Bronchial epithelial cell (primary cell): Measurements from ENCODE around the gene SH3PXD2B. TPM values are rescaled to one million over a fixed set of nuclear protein-coding genes. Genes with fewer than 3 reads are reported as not detected.
"Not testable (repeated sequence)": the region's sequence is repeated elsewhere in the genome, so short reads cannot be mapped to it uniquely, and the experiment has no call there.

Source experiments
- DNase-seq: peaks from one replicate; pipeline ENCODE4 v3.0.0-alpha.2; 2010; ENCODE audit warnings: low read depth
- FAIRE-seq: peaks from 2 replicates; lab custom pipeline; 2011; peaks lifted over from hg19 to GRCh38; lab: Jason Lieb, UNC
- H3K27me3 ChIP-seq: 2 replicates; pipeline ENCODE4 v1.5.1; 2011; ENCODE audit warnings: low read length; ENCODE audit not compliant: control insufficient read depth, insufficient read depth
- H3K36me3 ChIP-seq: 2 replicates; pipeline ENCODE4 v1.5.1; 2011; ENCODE audit warnings: low read length; ENCODE audit not compliant: control insufficient read depth, insufficient read depth
- H3K4me3 ChIP-seq: 2 replicates; pipeline ENCODE4 v1.5.1; 2011; ENCODE audit warnings: mild to moderate bottlenecking, low read depth, low read length, control low read depth
- total RNA-seq: library from RNA; depleted of rRNA; stranded (reverse); fragments of >200 nt; gene quantifications from 2 replicates; pipeline ENCODE4 v1.2.1, GENCODE V29; 2014
- TF ChIP-seq, protein P1 (sequence below): IDR thresholded peaks from 2 replicates; pipeline ENCODE4 v1.5.1; 2011; ENCODE audit warnings: mild to moderate bottlenecking, moderate library complexity, low read length, control low read depth, inconsistent platforms; ENCODE audit not compliant: insufficient read depth, severe bottlenecking

Gene SH3PXD2B
- total RNA-seq, 1 donor from 2014 or later, result 10.0 TPM

DNA sequence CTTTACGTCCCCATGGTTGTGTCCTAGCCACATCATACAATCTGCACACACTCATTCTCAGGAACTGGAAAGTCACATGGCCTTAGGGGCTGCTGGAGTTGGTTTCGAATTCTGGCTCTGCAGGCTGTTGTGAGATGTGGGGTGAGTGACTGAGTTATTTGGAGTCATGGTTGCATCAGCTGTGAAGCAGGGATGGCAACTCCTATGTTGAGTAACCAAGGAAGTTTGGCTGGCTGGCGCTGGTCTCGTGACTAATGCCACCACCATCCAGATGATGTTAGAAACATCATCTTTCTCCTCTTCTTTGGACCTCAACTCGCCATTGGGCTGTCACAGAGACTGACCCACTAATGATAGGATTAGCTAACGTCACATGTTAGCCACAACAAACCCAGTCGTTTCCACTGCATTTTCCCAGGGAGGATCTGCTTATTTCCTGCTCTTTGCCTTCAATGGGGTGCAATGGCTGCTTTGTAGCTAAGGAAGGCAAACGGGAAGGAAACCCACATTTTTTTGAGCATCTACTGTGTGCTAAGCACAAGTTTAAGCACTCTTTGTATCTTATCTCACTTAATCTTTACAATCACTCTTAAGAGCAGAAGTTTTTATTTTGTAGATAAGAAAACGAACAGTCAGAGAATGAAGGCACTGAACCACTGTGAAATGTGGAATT, 92.6 kb downstream of the SH3PXD2B start:
- H3K27me3 ChIP-seq, result no peaks in the 10 kb centered on the region
- H3K4me3 ChIP-seq, result no peak overlapping the region
- peaks cover 10% of the 10 kb centered on the region for H3K36me3 ChIP-seq
- peak; percentile 96 for DNase-seq
- TF ChIP-seq, protein P1, sequence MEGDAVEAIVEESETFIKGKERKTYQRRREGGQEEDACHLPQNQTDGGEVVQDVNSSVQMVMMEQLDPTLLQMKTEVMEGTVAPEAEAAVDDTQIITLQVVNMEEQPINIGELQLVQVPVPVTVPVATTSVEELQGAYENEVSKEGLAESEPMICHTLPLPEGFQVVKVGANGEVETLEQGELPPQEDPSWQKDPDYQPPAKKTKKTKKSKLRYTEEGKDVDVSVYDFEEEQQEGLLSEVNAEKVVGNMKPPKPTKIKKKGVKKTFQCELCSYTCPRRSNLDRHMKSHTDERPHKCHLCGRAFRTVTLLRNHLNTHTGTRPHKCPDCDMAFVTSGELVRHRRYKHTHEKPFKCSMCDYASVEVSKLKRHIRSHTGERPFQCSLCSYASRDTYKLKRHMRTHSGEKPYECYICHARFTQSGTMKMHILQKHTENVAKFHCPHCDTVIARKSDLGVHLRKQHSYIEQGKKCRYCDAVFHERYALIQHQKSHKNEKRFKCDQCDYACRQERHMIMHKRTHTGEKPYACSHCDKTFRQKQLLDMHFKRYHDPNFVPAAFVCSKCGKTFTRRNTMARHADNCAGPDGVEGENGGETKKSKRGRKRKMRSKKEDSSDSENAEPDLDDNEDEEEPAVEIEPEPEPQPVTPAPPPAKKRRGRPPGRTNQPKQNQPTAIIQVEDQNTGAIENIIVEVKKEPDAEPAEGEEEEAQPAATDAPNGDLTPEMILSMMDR, result no peak
- FAIRE-seq, result peak; percentile 100

DNA sequence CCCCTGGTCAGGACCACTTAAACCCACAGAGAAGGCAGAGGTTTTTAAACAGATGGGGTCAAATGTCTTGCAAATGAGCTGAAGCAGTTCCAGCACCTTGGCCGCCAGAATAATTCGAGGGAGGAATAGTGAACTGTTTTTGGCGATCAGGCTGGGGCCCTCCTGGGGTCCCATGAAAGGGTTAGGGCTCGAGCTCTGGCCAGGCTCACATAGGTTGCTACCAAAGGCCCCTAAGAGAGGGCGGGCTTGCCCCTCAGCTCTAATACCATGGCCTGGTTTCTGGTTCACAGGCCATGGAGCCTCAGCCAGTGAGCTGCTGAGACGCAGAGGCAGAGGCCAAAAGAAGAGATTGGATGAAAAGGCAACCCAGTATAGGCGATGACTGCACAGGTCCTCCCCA, 96.0 kb downstream of the SH3PXD2B start:
- Histone ChIP-seq H3K27me3 (no peaks in the 10 kb centered on the region), H3K4me3 (no peak overlapping the region), H3K36me3 (peaks cover 31% of the 10 kb centered on the region)
- DNase-seq, result no peak
- FAIRE-seq, result no peak
- TF ChIP-seq, protein P1, result no peak

DNA sequence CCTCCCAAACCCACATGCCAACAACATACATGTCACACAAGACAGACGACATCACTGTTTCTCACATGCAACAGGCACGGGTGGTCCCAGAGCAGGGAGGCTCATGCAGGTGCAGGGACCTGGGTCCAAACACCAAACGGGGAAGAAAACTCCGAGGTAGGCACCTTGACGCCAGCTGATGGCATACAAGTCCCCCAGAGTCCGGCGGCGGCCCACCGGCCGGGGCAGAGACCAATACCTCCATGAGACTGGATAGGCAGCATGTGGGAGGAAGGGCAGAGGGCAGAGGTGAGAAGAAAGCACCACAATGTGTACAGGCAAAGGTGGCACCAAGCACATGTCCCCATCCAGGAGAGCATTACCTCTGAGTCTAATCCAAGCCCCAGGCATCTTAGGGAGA, 97.8 kb downstream of the SH3PXD2B start:
- DNase-seq (no peak), FAIRE-seq (peak; percentile 23)
- H3K36me3 ChIP-seq, result peaks cover 34% of the 10 kb centered on the region
- TF ChIP-seq, protein P1, result no peak
- no peaks in the 10 kb centered on the region for H3K27me3 ChIP-seq
- no peak overlapping the region for H3K4me3 ChIP-seq

DNA sequence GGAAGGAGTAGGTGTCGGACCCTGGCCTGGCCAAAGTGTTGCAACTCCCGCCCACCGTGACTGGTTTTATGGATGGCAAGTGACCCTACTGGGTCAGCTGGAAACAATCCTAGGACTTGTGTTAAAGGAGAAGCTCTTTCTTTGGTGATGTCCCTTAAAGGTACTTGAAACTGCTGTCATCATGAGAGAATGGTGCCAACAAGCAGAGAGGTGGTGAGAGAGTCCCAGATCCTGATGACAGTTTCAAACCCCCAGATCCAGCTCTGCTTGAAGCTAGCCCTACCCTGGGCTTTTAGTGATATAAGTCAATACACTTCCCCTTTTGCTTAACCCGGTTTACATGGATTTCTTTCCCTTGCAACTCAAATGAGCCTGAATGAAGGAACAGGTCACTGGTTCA, 98.3 kb downstream of the SH3PXD2B start:
- H3K36me3 ChIP-seq, result peaks cover 34% of the 10 kb centered on the region
- TF ChIP-seq, protein P1, result no peak
- no peak overlapping the region for H3K4me3 ChIP-seq
- FAIRE-seq (no peak), DNase-seq (no peak)
- H3K27me3 ChIP-seq, result no peaks in the 10 kb centered on the region

DNA sequence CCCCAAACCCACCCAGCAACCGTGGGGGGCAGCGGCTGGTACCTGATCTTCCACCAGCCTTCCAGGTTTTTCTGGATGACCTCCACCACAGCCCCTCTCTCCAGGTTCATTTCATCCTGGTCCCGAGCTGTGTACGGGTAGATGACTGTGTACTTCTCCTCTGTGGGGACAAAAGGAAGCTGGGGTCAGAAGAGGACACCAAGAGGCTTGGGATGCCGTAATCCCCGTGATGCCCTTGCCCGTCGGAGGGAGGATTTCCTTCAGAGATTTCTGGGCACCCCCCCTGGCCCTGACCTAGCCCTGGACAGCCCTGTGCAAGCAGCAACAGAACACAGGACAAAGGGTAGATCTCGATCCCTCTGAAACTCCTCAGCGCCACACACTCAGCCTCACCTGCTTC, 100.5 kb downstream of the SH3PXD2B start:
- H3K36me3 ChIP-seq, result peaks cover 36% of the 10 kb centered on the region
- DNase-seq (no peak), FAIRE-seq (no peak)
- no peaks in the 10 kb centered on the region for H3K27me3 ChIP-seq
- TF ChIP-seq, protein P1, result no peak
- no peak overlapping the region for H3K4me3 ChIP-seq

DNA sequence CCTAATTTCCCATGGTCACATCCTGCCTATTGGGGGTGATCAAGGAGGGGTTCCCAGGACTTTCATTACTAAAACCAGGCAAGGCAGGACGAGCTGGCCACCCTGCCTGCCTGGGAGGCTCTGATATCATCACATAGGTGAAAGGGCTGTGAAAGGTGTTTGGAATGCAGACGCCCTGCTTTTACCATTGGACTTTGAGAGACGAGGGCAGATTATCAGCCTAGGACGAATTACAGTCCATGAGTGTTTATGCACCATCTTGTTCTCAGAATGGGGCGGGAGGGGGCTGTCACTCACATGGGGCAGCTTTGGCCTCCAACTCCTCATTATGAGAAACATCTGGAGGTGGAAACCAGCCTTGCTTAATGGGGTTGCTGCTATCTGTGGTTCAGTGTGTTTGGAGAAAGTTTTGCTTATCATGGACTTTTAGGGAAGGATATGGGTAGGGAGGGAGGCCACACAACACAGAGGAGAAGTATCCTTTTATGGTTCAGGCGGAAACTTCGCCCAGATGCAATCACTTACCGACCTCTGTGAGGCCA, 101.0 kb downstream of the SH3PXD2B start:
- no peak for FAIRE-seq
- Histone ChIP-seq H3K36me3 (peaks cover 33% of the 10 kb centered on the region), H3K27me3 (no peaks in the 10 kb centered on the region), H3K4me3 (no peak overlapping the region)
- TF ChIP-seq, protein P1, result no peak
- no peak for DNase-seq

DNA sequence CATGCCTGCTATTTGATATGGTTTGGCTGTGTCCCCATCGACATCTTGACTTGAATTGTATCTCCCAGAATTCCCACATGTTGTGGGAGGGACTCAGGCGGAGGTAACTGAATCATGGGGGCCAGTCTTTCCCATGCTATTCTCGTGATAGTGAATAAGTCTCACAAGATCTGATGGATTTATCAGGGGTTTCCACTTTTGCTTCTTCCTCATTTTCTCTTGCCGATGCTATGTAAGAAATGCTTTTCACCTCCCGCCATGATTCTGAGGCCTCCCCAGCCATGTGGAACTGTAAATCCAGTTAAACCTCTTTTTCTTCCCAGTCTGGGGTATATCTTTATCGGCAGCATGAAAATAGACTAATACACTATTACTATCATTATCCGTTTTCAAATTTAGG, 101.8 kb downstream of the SH3PXD2B start:
- H3K36me3 ChIP-seq, result peaks cover 32% of the 10 kb centered on the region
- DNase-seq, H3K27me3 ChIP-seq, FAIRE-seq, H3K4me3 ChIP-seq: not testable (repeated sequence)
